ENCODE data around the gene LRGUK.
"Not testable (repeated sequence)": the region's sequence is repeated elsewhere in the genome, so short reads cannot be mapped to it uniquely, and the experiment has no call there.

Gene LRGUK, protein sequence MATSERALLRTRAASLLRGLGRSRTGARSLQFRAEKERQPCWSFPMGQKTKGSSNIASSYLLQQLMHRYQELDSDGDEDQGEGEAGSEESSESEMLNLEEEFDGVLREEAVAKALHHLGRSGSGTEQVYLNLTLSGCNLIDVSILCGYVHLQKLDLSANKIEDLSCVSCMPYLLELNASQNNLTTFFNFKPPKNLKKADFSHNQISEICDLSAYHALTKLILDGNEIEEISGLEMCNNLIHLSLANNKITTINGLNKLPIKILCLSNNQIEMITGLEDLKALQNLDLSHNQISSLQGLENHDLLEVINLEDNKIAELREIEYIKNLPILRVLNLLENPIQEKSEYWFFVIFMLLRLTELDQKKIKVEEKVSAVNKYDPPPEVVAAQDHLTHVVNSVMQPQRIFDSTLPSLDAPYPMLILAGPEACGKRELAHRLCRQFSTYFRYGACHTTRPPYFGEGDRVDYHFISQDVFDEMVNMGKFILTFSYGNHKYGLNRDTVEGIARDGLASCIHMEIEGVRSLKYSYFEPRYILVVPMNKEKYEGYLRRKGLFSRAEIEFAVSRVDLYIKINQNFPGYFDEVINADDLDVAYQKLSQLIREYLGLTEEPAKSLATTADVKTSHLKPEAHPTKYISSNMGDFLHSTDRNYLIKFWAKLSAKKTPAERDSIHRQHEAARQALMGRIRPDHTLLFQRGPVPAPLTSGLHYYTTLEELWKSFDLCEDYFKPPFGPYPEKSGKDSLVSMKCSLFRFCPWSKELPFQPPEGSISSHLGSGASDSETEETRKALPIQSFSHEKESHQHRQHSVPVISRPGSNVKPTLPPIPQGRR

DNA sequence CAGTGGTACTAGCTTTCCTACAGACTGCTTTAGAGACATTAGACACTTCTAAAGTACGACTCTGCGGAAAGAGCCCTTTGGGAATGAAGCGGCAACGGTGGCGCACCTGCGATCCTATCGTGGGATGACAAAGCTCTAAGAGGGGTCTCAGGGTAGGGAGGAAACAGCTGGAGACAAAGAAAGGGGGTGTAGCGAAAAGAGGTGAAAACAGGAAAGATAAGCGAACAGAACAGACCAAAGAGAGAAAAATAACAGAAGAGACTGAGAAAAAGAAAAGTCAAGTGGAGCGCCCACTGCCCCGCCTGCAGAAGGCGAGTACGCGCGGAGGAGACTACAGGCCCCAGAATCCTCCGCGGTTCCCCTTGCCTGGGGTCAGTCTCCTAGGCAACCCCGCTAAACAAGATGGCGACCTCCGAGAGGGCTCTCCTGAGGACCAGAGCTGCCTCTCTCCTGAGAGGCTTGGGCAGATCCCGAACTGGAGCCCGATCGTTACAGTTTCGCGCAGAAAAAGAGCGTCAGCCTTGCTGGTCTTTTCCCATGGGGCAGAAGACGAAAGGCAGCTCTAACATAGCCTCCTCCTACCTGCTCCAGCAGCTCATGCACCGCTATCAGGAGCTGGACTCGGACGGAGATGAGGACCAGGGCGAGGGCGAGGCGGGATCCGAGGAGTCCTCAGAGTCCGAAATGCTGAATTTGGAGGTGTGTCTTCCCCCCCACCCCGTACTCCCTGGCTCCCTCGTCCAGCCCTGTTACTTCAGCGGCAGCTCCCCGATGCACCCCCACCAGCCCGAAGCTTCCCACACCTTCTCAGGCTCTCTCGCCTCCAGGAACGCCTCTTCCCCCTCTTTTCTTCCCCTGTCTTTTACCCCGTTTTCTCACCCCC lies at the start of gene LRGUK:
Gene LRGUK, plus strand, starts transcription at position 375 of the 883 bp plus-strand sequence. Its CDS starts 28 bp downstream, at position 403.
- DNase-seq (ENCODE audit: low spot score): peak; percentile 50

DNA sequence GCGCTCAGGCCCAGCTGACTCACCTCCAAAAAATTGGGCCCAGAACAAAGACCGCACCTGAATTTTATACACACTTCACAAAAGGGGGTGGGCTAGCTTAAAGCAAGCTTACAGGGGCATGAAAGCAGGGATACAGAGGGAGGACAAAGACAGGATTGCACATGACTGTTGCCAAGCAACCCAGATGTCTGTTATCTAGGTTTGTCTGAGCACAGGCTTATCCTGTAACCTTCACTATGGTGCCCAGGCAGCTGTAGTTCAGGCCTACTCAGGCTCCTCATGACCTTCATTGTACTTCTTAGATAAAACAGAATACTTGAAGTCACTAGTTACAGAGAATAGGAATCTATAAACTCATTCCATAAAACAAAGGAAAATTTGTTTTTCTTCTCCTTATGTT lies 49.6 kb upstream of the LRGUK start:
- DNase-seq (ENCODE audit: low spot score): not testable (repeated sequence)

DNA sequence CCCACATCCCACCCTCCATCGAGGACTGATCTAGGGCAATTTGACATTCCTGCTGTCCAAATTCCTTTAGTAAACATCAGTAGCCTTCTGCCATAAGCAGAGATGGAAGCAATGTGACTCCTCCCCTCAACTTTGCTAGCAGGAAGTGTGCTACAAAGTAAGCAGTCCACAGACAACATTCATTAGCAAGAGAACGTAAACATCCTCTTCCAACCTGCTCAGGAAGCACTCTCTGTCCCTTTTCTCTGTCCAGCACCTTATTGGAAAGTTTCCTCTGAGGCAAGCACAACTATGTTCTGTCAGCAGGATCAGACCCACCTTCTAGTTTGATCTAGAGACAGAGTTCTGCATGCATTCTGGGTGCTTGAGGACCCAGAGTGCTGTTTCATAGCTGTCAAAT lies 48.1 kb upstream of the LRGUK start:
- DNase-seq (ENCODE audit: low spot score): no peak

DNA sequence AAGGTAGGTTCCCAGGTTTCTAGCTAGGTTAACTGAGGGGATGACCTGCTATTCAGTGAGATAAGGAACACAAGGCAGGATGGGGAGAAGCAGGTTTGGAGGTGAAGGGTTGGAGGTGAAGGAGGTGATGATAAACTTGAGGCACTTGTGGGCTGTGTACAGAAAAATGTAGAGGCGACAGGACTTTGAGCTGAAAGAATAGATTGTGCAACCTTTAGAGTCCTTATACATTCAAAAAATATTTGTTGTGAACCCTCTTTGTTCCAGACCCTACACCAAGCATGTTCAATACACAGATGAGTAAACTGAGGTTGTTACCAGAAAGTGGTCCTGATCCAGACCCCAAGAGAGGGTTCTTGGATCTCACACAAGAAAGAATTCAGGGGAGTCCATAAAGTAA lies 45.4 kb upstream of the LRGUK start:
- DNase-seq (ENCODE audit: low spot score): no peak

DNA sequence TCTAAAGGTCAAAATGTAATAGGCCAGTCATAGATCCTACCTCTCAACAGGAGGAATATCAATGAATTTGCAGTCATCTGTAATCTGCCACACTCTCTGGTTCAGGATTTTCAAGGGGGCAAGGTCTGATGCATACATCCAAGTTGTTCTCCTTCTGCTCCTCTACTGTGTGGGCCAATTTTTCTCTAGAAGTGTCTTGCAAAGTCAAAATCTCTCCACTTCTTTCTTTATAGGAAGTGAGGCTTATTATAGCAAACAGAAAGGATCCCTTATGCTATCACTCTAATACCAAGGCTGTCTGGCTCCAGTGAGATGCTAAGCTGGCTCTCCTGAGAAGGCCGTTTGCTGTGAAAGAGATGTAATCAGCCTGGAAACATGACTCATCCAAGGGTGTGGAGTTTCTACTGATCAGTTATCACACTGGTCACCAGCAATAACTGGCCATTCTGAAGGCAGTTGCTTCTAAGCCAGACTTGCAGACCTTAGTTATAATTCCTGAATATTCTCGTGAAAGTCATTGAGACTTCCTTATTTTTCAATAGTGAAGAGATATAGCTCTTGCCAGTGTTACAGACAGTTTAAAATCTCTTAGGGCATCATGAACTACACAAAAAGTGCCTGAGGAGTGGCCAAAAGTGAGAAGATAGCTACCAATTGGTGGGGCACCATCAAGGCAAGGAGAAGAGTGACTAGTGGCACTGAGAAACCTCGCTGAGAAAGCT lies 43.2 kb upstream of the LRGUK start:
- peak; percentile 6 for DNase-seq (ENCODE audit: low spot score)

DNA sequence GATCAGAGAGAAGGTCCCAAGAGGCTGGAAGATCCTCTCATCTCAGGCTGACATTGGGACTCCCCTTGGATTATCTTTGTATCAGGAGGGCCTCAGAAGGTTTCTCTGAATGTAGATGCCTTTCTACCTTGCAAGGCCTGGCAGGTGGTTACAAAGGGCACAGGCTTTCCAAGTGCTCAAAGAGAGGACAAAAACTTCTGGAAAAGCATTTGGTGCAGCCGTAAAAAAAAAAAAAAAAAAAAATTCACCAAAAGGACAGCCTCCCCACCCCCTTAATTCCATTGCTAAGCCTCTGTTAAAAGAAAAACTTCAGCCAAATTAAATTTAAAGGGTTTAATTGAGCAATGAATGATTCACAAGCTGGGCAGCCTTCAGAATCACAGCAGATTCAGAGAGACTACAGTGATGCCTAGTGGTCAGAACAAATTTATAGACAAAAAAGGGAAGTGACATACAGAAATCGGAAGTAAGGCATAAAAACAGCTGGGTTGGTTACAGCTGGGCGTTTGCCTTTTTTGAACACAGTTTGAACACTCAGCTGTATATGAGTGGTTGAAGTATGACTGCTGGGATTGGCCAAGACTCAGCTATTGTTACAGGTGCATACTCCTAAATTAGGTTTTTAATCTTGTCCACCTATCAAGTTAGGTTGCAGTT lies 42.5 kb upstream of the LRGUK start:
- peak; percentile 30 for DNase-seq (ENCODE audit: low spot score)

DNA sequence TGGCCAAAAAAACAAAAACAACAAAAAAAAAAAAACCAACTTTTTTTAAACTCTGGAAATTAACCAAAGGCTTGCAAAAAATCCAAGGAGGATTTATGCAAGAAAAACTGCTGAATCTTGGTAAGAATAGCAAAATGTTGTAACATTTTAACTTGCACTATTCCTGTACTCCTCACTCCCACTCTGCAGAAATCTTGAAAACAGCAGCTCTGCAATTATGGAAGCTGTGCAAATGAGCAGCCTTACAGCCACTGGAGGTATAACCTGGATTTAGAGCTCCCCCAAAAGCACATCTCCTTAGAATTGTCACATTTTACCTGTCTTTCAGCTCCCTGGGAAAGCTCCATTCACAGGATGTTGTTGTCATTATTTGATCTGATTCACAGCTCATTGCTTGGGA lies 41.8 kb upstream of the LRGUK start:
- DNase-seq (ENCODE audit: low spot score): no peak

DNA sequence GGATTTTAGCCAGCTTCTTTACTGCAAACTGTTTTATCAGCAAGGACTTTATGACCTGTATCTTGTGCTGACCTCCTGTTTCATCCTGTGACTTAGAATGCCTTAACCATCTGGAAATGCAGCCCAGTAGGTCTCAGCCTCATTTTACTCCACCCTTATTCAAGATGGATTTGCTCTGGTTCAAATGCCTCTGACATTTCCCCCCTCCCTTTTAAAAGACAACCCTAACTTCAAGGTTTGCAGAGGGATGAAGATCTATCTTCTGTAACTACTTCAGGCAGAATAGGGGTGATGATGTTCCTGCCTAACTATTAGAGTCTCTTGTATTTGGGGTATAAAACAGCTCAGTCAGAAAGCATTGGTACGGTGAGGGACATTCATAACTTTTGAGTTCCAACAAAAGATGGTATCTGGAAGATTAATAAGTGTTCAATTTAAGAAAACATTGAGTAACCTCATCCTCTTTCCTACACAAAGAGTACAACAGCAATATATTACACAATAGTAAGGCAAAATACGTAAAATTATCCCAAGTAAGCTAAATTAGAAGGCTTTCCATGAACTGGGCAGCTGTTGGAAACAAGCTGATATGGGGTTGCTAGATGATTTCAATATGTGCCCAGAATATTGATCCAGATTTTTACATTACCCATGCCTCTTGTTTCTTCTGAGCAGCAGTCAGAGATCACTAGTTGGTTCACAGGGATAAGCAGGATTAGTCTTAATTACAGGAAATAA lies 40.0 kb upstream of the LRGUK start:
- DNase-seq (ENCODE audit: low spot score): no peak

DNA sequence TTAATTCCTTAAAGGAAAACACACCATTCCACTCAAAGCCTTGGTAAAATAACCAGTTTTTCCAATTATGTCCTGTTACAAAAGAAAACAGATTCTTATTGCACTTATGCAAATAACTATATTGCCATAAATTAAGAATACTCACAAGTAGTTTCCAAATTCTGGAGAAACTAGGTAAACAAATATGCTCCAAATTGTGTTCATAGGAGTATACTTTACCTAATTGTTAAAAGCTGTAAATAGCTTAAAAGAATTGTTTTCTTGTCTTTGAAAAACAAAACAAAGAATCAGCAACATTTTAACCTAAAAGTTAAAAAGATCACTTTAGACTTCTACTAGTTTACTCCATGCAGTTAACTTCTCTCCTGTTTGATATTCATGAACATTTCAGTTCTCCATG lies 38.9 kb upstream of the LRGUK start:
- DNase-seq (ENCODE audit: low spot score): no peak

DNA sequence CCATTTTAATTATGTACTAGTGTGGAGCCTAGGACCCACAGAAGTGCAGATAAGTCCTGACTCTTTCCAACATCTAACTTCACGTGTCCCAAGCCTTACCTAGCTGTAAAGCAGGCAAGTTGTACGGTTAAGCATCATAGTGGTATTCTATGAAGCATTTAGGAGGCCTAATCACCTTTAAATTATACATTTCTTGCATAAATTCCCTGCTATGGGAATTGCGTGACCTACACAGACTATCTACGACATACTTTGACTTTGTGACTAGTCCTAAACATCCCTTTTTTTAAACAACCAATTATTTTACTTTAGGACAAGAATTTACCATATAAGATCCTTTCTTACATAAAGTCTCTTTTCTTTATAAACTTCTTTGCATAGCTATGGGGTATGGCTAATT lies 37.7 kb upstream of the LRGUK start:
- no peak for DNase-seq (ENCODE audit: low spot score)

DNA sequence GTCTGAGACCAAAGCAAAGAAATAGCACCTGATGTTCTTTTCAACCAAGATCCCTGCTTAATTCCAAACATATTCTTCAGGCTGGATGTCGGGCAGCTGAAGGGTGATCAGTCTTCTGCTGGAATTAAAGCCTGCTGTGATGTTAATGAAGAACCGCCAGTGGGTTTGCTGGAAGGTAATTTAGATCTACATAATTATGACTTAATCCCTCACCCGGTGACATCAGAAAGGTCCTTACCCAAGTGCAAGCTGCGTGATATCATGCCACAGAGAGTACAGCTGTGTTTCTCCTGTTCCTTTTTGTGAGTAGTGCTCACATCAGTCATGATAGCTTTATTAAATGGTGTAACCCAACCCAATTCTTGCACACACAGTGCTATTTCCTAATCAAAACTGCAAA lies 29.1 kb upstream of the LRGUK start:
- no peak for DNase-seq (ENCODE audit: low spot score)

DNA sequence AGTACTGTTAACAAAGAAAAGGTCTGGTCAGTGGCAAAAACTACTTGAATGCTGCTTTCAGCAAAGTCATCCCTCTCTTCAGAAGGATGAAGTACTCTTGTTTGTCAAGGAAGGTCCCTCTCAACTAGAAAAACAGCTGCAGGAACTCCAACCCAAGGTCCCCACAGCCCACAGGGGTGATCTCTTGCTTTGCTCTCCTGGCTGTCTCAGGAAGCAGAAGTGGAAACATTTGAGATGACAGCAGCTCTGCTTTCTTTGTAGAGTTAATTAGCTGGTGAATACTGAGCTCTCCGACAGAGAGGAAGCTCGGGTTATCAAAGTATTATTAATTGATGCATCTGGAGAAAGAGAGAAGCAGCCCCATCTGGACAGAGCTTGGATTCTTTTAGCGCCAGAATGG lies 25.4 kb upstream of the LRGUK start:
- DNase-seq (ENCODE audit: low spot score): no peak

DNA sequence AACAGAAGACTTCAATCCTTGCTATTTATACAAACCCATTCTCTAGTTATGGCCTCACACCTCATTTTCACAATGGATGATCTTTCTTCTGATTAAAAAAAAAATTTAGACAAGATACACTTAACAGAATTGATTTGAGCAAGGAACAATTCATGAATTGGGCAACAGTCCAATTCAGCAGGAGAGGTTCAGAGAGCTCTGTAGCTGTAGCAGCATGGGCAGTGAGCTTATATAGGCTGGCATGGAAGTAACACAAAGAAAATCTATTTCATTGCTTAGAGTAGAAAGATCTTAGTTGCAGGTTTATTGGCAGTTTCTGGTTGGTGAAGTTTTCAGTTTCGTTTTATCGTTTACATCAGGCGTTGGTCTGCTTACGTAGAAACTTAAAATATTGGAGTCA lies 23.0 kb upstream of the LRGUK start:
- DNase-seq (ENCODE audit: low spot score): no peak

DNA sequence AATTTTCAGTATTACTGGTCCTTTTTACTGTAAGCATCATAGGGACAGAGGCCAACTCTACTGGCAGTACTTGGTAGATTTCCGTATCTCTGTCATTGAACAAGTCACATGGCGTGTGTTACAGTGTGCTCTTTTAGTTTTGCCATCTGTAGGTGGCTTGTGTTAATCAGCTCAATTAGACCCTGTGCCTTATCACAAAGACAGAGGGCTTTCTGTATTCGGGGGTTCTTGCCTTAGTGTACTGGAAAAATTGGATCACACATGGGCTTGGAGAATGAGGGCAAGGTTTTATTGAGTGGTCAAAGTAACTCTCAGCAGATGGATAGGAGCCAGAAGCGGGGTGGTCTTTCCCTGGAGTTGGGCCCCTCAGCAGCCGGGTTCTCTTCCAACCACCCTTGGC lies 21.3 kb upstream of the LRGUK start:
- DNase-seq (ENCODE audit: low spot score): no peak

DNA sequence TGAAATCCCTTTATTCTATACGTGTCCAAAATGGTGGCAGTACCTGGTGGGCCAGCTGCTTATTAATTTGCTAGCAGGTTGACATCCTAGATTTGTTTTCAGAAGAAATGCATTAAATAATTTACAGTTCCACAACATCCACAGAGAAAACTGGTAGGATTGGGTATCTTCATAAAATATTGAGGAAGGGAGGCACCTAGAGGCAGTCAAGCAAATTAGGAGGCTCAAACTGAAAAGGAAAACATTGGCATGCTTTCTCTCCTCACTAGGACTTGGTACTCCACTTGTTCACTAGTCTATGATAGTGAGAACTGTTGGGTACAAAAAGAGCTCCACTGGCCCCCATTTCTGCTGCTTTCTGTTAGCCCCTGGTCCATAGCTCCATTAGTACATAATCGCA lies 18.3 kb upstream of the LRGUK start:
- no peak for DNase-seq (ENCODE audit: low spot score)

DNA sequence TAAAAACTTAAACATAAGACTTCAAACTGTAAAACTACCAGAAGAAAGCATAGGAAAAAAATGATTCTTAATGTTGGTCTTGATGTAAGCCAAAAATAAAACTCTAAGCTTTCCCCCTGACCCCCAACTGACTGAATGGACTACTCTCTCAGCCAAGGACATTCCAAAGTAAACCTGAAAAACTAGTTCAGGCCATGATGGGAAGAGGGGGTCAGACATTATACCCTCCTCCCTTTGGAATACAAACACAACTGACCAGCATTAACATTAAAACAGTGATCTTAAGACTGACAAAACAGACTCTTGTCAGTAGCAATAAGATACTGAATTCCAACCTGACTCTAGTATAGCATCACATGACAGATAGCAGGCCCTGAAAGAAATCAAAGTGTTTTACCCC lies 13.5 kb upstream of the LRGUK start:
- DNase-seq (ENCODE audit: low spot score): no peak

DNA sequence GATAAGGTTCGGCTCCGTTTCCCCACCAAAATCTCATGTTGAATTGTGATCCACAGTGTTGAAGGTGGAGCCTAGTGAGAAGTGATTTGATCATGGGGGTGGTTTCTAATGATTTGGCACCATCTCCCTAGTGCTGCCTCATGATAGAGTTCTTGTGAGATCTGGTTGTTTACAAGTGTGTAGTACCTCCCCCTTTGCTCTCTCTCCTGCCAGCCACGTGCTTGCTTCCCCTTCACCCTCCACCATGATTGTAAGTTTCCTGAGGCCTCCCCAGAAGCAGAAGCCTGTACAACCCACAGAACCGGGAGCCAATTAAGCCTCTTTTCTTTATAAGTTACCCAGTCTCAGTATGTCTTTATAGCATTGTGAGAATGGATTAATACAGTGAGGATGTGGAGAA lies 12.1 kb upstream of the LRGUK start:
- no peak for DNase-seq (ENCODE audit: low spot score)

DNA sequence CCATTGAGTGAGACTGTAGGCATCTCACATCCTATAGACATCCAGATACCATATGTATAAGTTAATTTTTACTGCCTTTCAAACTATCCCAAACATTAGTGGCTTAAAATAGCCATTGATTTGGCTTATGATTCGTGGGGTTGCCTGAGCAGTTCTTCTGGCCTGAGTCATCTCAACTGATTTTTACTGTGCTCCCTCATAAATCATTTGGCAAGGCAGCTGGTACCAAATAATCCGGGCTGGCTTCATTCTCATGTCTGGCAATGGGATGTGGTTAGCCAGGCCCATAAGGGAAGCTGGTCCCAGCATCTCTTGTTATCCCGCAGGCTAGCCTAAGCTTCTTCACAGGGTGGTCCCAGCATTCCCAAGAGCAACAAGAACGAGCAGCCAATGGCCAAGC lies 6.7 kb upstream of the LRGUK start:
- no peak for DNase-seq (ENCODE audit: low spot score)

DNA sequence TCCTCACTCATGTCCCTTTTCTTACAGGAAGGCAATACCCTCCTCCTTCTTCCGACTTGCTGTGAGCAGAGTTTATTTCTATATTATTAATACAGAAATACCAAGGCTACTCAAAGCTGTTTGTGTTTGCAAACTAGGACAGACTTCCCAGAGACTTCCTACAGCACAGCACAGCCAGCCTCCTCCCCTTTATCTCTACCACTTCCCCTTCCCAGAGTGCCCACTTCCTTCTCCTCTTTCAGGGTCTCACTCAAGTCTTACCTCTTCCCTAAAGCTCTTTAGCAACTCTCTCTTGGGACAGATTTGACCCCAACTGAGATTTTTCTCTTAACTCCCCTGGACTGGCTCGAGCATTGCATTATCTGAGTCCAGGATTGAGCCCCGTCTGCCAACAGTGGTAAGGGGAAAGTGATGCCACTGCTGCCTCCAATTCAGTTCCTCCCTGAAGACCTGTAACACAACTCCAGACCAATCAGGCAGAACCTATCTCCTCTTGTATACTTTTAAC lies 5.5 kb upstream of the LRGUK start:
- peak; percentile 30 for DNase-seq (ENCODE audit: low spot score)

DNA sequence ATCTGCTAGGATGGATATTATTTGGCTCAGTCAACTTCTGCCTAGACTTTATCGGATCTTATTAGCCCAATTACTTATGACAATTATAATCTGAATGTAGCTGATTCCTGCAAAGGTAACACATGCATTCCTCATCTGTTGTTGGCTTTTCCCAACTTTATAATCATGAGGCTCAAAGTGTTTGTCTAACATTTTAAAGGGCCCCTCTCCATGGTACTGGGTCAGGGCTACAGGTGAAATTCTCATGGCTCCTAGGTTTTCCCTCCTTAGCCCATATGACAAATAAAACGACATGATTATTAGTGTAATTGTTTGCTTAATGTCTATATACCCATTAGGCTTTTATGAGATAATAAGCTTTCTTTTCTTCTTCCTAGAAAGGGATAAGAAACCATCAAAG lies 4.2 kb upstream of the LRGUK start:
- no peak for DNase-seq (ENCODE audit: low spot score)
